HepG2 (cell line): ENCODE data around the gene RAB24. TPM values are rescaled to one million over a fixed set of nuclear protein-coding genes. Genes with fewer than 3 reads are reported as not detected.
A peak's percentile ranks its signal among the peaks of the same experiment; 100 is the strongest.

Experiments
- FOXP1 ChIP-seq, 2 experiments: fragments of 450-650 bp in 1 of 2; IDR thresholded peaks; 2 replicates each; pipeline ENCODE4 v1.6.1; 2017 to 2018; ENCODE audit warnings: antibody characterized with exemption in 1 of 2
- HHEX ChIP-seq: IDR thresholded peaks from 2 replicates; pipeline ENCODE4 v1.6.1; 2016; ENCODE audit warnings: control low read depth
- HNRNPK ChIP-seq: fragments of 200-400 bp; formaldehyde crosslinking; IDR thresholded peaks from 2 replicates; pipeline ENCODE4 v1.6.1; 2018; ENCODE audit warnings: low read length, low read depth, moderate library complexity, mild to moderate bottlenecking; ENCODE audit not compliant: poor library complexity, severe bottlenecking
- IKZF4 ChIP-seq: sonication (generic); formaldehyde crosslinking; IDR thresholded peaks from 2 replicates; pipeline ENCODE4 v1.5.1; 2020; ENCODE audit warnings: borderline replicate concordance, mild to moderate bottlenecking, low read depth, missing genetic modification reagents; ENCODE audit errors: not compliant biosample characterization
- KDM1A ChIP-seq: IDR thresholded peaks from 2 replicates; pipeline ENCODE4 v1.6.1; 2016; ENCODE audit warnings: missing compliant biosample characterization
- NR3C1 ChIP-seq: sonication (generic); formaldehyde crosslinking; IDR thresholded peaks from 2 replicates; pipeline ENCODE4 v1.4.0; 2020; ENCODE audit warnings: missing genetic modification reagents
- SMARCC2 ChIP-seq: fragments of 450-650 bp; IDR thresholded peaks from 2 replicates; pipeline ENCODE4 v1.6.1; 2017; ENCODE audit warnings: antibody characterized with exemption, mild to moderate bottlenecking
- ZNF460 ChIP-seq: sonication (generic); formaldehyde crosslinking; IDR thresholded peaks from 2 replicates; pipeline ENCODE4 v1.5.1; 2020; ENCODE audit warnings: missing genetic modification reagents, mild to moderate bottlenecking, borderline replicate concordance
- ZNF557 ChIP-seq: sonication (generic); formaldehyde crosslinking; IDR thresholded peaks from 2 replicates; pipeline ENCODE4 v1.4.0; 2020; ENCODE audit warnings: missing genetic modification reagents
- ZNF879 ChIP-seq: sonication (generic); formaldehyde crosslinking; IDR thresholded peaks from 2 replicates; pipeline ENCODE4 v1.8.1; 2023; ENCODE audit warnings: missing genetic modification reagents
- ZSCAN12 ChIP-seq: sonication (generic); formaldehyde crosslinking; IDR thresholded peaks from 2 replicates; pipeline ENCODE4 v1.9.0; 2021; ENCODE audit warnings: mild to moderate bottlenecking, missing genetic modification reagents
- polyA plus RNA-seq, 8 experiments: library from polyadenylated mRNA; depleted of rRNA in 3 of 8; stranded (reverse) in 7 of 8; unstranded in 1 of 8; fragments of >200 nt; fragmentation: Illumina TruSeq in 4 of 8; extraction: Trizol in 4 of 8; gene quantifications; 2 replicates each; pipeline versions ENCODE4 v1.2.1 to v1.2.3, GENCODE V29; 2011 to 2016; ENCODE audit warnings: low read depth in 4 of 8, missing spikeins in 1 of 8, mixed read lengths in 1 of 8; ENCODE audit not compliant: insufficient read depth in 1 of 8
- total RNA-seq, 5 experiments: library from RNA; depleted of rRNA; stranded (reverse); fragments of >200 nt; fragmentation: Illumina TruSeq; extraction: Trizol; gene quantifications; 2 replicates each; pipeline ENCODE4 v1.2.3, GENCODE V29; 2016; ENCODE audit warnings: low read depth in 1 of 5
- TF ChIP-seq, protein P1 (sequence below): sonication (generic); formaldehyde crosslinking; IDR thresholded peaks from 2 replicates; pipeline ENCODE4 v1.5.0; 2020; ENCODE audit warnings: missing genetic modification reagents
- TF ChIP-seq, protein P2 (sequence below): sonication (generic); formaldehyde crosslinking; IDR thresholded peaks from 2 replicates; pipeline ENCODE4 v1.8.1; 2022; ENCODE audit warnings: mild to moderate bottlenecking, missing genetic modification reagents
- TF ChIP-seq, protein P3 (sequence below): sonication (generic); formaldehyde crosslinking; conservative IDR thresholded peaks from 2 replicates; pipeline ENCODE4 v1.4.0; 2020; ENCODE audit warnings: missing genetic modification reagents
- TF ChIP-seq, protein P4 (sequence below): sonication (generic); formaldehyde crosslinking; IDR thresholded peaks from 2 replicates; pipeline ENCODE4 v1.4.0; 2020; ENCODE audit warnings: missing genetic modification reagents
- TF ChIP-seq, protein P5 (sequence below): sonication (generic); formaldehyde crosslinking; IDR thresholded peaks from 2 replicates; pipeline ENCODE4 v1.9.0; 2021; ENCODE audit warnings: missing genetic modification reagents, mild to moderate bottlenecking, borderline replicate concordance

Gene RAB24
- total and polyA plus RNA-seq, 2 of the 13 experiments (the other 11 are each of a cell fraction or from before 2014, with no cell fraction given) = 22.9 to 63.7 TPM

DNA sequence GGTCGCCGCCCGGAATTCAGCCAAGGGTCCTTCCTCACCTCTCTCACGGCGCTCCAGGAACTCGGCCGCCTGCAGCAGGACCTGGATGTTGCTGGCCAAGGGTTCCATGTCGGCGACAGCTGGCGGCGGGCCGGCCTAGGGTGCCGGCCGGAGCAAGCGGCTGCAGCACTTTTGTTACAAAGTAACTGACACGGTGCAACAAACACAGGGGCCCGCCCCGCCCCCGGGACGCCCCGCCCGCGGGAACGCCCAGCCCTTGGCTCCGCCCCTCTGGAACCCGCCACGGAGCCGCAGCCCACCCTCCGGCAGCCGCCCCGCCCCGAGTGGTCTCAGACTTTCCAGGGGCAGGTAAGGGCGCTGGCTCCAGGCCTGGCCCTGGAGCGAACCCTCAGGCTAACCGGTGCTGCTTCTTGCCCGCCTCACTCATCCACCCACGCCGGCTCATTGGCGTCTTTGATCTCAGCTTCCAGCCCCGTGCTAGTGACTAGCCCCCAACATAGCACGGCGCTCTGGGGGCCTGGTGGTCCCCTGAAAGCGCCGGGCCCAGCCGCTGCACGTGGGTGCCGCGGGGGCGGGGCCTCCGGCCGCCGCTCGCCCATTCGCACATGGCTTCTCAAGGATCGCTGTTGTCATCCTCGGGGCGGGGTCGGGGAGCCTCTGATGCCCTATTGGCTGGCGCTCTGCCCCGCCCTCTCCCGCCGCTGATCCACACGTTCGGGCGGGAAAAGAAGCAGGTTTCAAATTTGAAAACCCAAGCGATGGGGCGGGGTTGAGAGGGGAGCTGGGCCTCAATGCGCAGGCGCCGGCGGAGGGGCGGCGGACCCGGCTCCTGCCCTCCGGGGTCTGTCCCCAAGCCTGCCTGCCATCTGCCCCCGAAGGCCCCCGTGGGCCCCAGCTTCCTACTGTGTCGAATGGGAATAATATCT lies 8.5 kb upstream of the RAB24 start, which contains the start of gene MXD3 (continued):
- TF ChIP-seq, protein P1, sequence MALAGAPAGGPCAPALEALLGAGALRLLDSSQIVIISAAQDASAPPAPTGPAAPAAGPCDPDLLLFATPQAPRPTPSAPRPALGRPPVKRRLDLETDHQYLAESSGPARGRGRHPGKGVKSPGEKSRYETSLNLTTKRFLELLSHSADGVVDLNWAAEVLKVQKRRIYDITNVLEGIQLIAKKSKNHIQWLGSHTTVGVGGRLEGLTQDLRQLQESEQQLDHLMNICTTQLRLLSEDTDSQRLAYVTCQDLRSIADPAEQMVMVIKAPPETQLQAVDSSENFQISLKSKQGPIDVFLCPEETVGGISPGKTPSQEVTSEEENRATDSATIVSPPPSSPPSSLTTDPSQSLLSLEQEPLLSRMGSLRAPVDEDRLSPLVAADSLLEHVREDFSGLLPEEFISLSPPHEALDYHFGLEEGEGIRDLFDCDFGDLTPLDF (CRISPR knock-in tag) = peak; percentile 100
- TF ChIP-seq, protein P2, sequence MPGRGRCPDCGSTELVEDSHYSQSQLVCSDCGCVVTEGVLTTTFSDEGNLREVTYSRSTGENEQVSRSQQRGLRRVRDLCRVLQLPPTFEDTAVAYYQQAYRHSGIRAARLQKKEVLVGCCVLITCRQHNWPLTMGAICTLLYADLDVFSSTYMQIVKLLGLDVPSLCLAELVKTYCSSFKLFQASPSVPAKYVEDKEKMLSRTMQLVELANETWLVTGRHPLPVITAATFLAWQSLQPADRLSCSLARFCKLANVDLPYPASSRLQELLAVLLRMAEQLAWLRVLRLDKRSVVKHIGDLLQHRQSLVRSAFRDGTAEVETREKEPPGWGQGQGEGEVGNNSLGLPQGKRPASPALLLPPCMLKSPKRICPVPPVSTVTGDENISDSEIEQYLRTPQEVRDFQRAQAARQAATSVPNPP = no peak; the same call in 1 of the 2 replicates
- TF ChIP-seq FOXP1 (IDR thresholded peaks at IDR 0.05) (no peak), FOXP1 (CRISPR knock-in tag; IDR thresholded peaks at IDR 0.05) (no peak), NR3C1 (no peak), ZNF557 (no peak), HNRNPK (peak; percentile 49), ZNF460 (CRISPR knock-in tag) (no peak), SMARCC2 (no peak), ZNF879 (0 out of 2 replicates have a peak, but pooled peaks have one; percentile 54), HHEX (CRISPR knock-in tag) (no peak), ZSCAN12 (no peak), IKZF4 (CRISPR knock-in tag) (no peak), KDM1A (CRISPR knock-in tag) (no peak)
- TF ChIP-seq, protein P3, sequence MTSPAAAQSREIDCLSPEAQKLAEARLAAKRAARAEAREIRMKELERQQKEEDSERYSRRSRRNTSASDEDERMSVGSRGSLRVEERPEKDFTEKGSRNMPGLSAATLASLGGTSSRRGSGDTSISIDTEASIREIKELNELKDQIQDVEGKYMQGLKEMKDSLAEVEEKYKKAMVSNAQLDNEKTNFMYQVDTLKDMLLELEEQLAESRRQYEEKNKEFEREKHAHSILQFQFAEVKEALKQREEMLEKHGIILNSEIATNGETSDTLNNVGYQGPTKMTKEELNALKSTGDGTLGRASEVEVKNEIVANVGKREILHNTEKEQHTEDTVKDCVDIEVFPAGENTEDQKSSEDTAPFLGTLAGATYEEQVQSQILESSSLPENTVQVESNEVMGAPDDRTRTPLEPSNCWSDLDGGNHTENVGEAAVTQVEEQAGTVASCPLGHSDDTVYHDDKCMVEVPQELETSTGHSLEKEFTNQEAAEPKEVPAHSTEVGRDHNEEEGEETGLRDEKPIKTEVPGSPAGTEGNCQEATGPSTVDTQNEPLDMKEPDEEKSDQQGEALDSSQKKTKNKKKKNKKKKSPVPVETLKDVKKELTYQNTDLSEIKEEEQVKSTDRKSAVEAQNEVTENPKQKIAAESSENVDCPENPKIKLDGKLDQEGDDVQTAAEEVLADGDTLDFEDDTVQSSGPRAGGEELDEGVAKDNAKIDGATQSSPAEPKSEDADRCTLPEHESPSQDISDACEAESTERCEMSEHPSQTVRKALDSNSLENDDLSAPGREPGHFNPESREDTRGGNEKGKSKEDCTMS (CRISPR knock-in tag) = no peak
- TF ChIP-seq, protein P4, sequence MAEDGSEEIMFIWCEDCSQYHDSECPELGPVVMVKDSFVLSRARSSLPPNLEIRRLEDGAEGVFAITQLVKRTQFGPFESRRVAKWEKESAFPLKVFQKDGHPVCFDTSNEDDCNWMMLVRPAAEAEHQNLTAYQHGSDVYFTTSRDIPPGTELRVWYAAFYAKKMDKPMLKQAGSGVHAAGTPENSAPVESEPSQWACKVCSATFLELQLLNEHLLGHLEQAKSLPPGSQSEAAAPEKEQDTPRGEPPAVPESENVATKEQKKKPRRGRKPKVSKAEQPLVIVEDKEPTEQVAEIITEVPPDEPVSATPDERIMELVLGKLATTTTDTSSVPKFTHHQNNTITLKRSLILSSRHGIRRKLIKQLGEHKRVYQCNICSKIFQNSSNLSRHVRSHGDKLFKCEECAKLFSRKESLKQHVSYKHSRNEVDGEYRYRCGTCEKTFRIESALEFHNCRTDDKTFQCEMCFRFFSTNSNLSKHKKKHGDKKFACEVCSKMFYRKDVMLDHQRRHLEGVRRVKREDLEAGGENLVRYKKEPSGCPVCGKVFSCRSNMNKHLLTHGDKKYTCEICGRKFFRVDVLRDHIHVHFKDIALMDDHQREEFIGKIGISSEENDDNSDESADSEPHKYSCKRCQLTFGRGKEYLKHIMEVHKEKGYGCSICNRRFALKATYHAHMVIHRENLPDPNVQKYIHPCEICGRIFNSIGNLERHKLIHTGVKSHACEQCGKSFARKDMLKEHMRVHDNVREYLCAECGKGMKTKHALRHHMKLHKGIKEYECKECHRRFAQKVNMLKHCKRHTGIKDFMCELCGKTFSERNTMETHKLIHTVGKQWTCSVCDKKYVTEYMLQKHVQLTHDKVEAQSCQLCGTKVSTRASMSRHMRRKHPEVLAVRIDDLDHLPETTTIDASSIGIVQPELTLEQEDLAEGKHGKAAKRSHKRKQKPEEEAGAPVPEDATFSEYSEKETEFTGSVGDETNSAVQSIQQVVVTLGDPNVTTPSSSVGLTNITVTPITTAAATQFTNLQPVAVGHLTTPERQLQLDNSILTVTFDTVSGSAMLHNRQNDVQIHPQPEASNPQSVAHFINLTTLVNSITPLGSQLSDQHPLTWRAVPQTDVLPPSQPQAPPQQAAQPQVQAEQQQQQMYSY = no peak
- TF ChIP-seq, protein P5, sequence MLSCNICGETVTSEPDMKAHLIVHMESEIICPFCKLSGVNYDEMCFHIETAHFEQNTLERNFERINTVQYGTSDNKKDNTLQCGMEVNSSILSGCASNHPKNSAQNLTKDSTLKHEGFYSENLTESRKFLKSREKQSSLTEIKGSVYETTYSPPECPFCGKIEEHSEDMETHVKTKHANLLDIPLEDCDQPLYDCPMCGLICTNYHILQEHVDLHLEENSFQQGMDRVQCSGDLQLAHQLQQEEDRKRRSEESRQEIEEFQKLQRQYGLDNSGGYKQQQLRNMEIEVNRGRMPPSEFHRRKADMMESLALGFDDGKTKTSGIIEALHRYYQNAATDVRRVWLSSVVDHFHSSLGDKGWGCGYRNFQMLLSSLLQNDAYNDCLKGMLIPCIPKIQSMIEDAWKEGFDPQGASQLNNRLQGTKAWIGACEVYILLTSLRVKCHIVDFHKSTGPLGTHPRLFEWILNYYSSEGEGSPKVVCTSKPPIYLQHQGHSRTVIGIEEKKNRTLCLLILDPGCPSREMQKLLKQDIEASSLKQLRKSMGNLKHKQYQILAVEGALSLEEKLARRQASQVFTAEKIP (CRISPR knock-in tag) = no peak
